ENCODE measurements around the gene ST3GAL4. TPM values are rescaled to one million over a fixed set of nuclear protein-coding genes. Genes with fewer than 3 reads are reported as not detected.
"Not testable (repeated sequence)": the region's sequence is repeated elsewhere in the genome, so short reads cannot be mapped to it uniquely, and the experiment has no call there.

ST3GAL4 gene
- total and polyA plus RNA-seq, 2 donors (not counting 1 experiment from before 2014, with no cell fraction given) = 1.1 to 1.9 TPM

DNA sequence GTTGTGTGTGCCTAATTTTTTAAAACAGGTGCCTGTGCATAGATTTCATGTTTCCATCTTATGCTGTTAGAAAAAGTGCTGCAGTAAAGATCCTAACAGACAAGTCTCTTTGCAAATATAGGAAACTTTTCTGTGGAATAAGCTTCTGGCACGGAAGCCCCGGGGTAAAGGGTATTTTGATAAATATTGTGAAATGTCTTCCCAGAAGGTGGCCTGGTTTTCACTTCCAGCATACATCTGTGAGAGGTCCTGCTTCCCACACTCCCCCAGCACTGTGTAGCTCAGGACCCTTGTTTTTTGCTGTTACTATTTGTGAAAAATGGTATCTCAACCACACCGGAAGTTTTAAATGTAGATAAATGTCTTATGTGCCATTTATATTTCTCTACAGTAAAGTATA lies 14.5 kb downstream of the ST3GAL4 start:
- H3K27ac Mint-ChIP-seq = no peak overlapping the region

DNA sequence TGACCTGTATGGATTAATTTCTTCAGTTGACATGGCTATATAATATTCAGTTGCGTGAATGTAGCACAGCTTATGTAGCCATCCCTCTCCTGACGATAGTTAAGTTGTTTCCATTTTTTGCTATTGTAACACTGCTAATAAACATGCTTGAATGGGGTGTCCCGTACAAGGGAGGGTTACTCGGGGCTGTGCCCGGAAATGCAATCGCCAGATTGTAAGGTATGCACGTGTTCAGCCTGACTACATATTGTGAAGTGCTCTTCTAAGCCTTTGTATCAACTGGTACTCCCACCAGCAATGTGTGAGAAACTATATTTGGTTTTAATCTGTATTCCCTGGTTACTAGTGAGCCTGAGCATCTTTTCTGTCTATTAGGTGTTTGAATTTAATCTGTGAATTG lies 16.1 kb downstream of the ST3GAL4 start:
- H3K9me3 Mint-ChIP-seq (ENCODE audit: insufficient read depth) = no peaks in the 10 kb centered on the region
- H3K27ac ChIP-seq (ENCODE audit: low read length in 2 of 2) = no peak overlapping the region
- no peak overlapping the region for H2AFZ ChIP-seq (ENCODE audit: insufficient read depth, low read depth, low read length, poor library complexity, severe bottlenecking)
- no peak overlapping the region for H3K9ac ChIP-seq (ENCODE audit: low read length)
- no peaks in the 10 kb centered on the region for H3K27me3 Mint-ChIP-seq
- TF ChIP-seq, protein P1, sequence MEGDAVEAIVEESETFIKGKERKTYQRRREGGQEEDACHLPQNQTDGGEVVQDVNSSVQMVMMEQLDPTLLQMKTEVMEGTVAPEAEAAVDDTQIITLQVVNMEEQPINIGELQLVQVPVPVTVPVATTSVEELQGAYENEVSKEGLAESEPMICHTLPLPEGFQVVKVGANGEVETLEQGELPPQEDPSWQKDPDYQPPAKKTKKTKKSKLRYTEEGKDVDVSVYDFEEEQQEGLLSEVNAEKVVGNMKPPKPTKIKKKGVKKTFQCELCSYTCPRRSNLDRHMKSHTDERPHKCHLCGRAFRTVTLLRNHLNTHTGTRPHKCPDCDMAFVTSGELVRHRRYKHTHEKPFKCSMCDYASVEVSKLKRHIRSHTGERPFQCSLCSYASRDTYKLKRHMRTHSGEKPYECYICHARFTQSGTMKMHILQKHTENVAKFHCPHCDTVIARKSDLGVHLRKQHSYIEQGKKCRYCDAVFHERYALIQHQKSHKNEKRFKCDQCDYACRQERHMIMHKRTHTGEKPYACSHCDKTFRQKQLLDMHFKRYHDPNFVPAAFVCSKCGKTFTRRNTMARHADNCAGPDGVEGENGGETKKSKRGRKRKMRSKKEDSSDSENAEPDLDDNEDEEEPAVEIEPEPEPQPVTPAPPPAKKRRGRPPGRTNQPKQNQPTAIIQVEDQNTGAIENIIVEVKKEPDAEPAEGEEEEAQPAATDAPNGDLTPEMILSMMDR (IDR thresholded peaks at IDR 0.05) = no peak
- TF ChIP-seq EZH2 (IDR thresholded peaks at IDR 0.05; ENCODE audit: borderline replicate concordance, insufficient read depth, low read depth, low read length, poor library complexity, severe bottlenecking) = no peak
- 100% methylated on average over 2 of the region's 7 CpGs for WGBS (ENCODE audit: insufficient coverage)
- H4K20me1 ChIP-seq (ENCODE audit: control insufficient read depth, insufficient read depth, low read length, poor library complexity, severe bottlenecking) = no peaks in the 10 kb centered on the region
- no peak for ATAC-seq (ENCODE audit: low read depth)
- H3K4me3 ChIP-seq (ENCODE audit: control extremely low read depth in 1 of 5, extremely low read depth in 1 of 5, insufficient read depth in 1 of 5, low read depth in 2 of 5, low read length in 4 of 5) = no peak overlapping the region
- H3K4me1 ChIP-seq (ENCODE audit: control insufficient read depth in 2 of 2, insufficient read depth in 2 of 2, low read length in 2 of 2) = no peaks in the 10 kb centered on the region
- no peaks in the 10 kb centered on the region for H3K9me3 ChIP-seq (ENCODE audit: control extremely low read depth in 1 of 3, control insufficient read depth in 2 of 3, insufficient read depth in 1 of 3, low read length in 2 of 3)
- H3K4me3 Mint-ChIP-seq = no peak overlapping the region
- H3K4me2 ChIP-seq (replicated peaks; ENCODE audit: low read depth, low read length, poor library complexity, severe bottlenecking) = no peak overlapping the region
- intact Hi-C loops (cut with micrococcal nuclease) = no loop called here
- H3K79me2 ChIP-seq (ENCODE audit: control insufficient read depth, insufficient read depth, low read length) = no peaks in the 10 kb centered on the region
- no peaks in the 10 kb centered on the region for H3K4me1 Mint-ChIP-seq
- H3K27me3 ChIP-seq (replicated peaks in 1 of 4; ENCODE audit: control extremely low read depth in 1 of 4, control insufficient read depth in 3 of 4, insufficient read depth in 4 of 4, low read length in 3 of 4) = no peaks in the 10 kb centered on the region
- no peak for DNase-seq
- ChIA-PET POLR2A (no interaction called here), CTCF (no interaction called here)
- H3K36me3 ChIP-seq (replicated peaks in 1 of 2; ENCODE audit: control extremely low read depth in 1 of 2, control insufficient read depth in 1 of 2, extremely low read depth in 1 of 2, insufficient read depth in 2 of 2, low read length in 1 of 2) = no peaks in the 10 kb centered on the region
- H3K27ac Mint-ChIP-seq = no peak overlapping the region

More for the DNA sequence above, 14.5 kb downstream of the ST3GAL4 start:
- WGBS (ENCODE audit: insufficient coverage) = 100% methylated on average over 2 of the region's 3 CpGs
- POLR2A ChIA-PET = no interaction called here
- peaks cover 0 to 4% (median 0%) of the 10 kb centered on the region in 4 experiments for H3K27me3 ChIP-seq (replicated peaks in 1 of 4; ENCODE audit: control extremely low read depth in 1 of 4, control insufficient read depth in 3 of 4, insufficient read depth in 4 of 4, low read length in 3 of 4)
- DNase-seq (no peak), ATAC-seq (ENCODE audit: low read depth) (no peak)
- Mint-ChIP-seq H3K9me3 (ENCODE audit: insufficient read depth) (no peaks in the 10 kb centered on the region), H3K27me3 (no peaks in the 10 kb centered on the region), H3K4me3 (no peak overlapping the region), H3K4me1 (no peaks in the 10 kb centered on the region)
- no peaks in the 10 kb centered on the region for H3K36me3 ChIP-seq (replicated peaks in 1 of 2; ENCODE audit: control extremely low read depth in 1 of 2, control insufficient read depth in 1 of 2, extremely low read depth in 1 of 2, insufficient read depth in 2 of 2, low read length in 1 of 2)
- H3K79me2 ChIP-seq (ENCODE audit: control insufficient read depth, insufficient read depth, low read length) = no peaks in the 10 kb centered on the region
- H4K20me1 ChIP-seq (ENCODE audit: control insufficient read depth, insufficient read depth, low read length, poor library complexity, severe bottlenecking) = no peaks in the 10 kb centered on the region
- H3K9me3 ChIP-seq (ENCODE audit: control extremely low read depth in 1 of 3, control insufficient read depth in 2 of 3, insufficient read depth in 1 of 3, low read length in 2 of 3) = no peaks in the 10 kb centered on the region
- no peaks in the 10 kb centered on the region for H3K4me1 ChIP-seq (ENCODE audit: control insufficient read depth in 2 of 2, insufficient read depth in 2 of 2, low read length in 2 of 2)
- intact Hi-C loops (cut with micrococcal nuclease) = no loop called here
- no peak overlapping the region for H2AFZ ChIP-seq (ENCODE audit: insufficient read depth, low read depth, low read length, poor library complexity, severe bottlenecking)
- TF ChIP-seq EZH2 (IDR thresholded peaks at IDR 0.05; ENCODE audit: borderline replicate concordance, insufficient read depth, low read depth, low read length, poor library complexity, severe bottlenecking) = no peak
- TF ChIP-seq, protein P1 (IDR thresholded peaks at IDR 0.05) = no peak
- no peak overlapping the region for H3K4me3 ChIP-seq (ENCODE audit: control extremely low read depth in 1 of 5, extremely low read depth in 1 of 5, insufficient read depth in 1 of 5, low read depth in 2 of 5, low read length in 4 of 5)
- no peak overlapping the region for H3K27ac ChIP-seq (ENCODE audit: low read length in 2 of 2)
- no peak overlapping the region for H3K4me2 ChIP-seq (replicated peaks; ENCODE audit: low read depth, low read length, poor library complexity, severe bottlenecking)
- H3K9ac ChIP-seq (ENCODE audit: low read length) = no peak overlapping the region
- CTCF ChIA-PET = interaction anchor here (0.6 kb wide), 2 partner anchors 54 to 112 kb away, joined by 3 read pairs; no protein-coding TSS in a partner anchor

DNA sequence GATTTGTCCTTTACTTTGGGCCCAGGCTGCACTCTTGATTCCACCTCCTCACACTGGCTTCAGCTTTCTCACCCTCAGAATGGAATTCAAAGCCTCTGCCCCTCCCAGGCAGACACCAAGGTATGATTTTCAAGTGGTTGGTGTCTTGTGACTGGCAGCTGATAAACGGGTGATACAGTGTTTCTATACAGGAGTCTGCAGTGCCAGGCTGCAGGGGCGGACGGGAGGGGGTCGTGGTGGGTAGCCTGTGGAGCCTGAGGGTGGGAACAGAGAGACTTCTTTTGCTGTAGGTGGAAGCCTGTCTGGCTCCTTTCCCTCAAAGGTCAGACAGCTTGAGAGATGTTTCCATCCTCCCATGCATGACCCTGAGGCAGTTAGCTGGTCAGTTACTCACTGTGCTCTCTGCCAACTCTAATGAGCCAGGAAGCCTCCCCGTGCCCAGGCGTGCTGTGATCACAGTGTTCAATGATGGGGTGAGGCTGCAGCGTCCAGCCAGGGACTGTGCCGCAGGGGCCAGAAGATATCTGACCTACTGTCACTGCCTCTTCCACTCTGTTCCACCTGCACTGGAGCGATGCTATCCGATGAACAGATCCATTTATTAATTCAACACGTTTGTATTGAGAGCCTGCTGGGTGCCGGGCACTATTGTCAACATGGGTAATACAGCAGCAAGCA lies 18.0 kb downstream of the ST3GAL4 start:
- H3K27ac Mint-ChIP-seq; POLR2A ChIA-PET; H3K4me1 Mint-ChIP-seq; H3K27me3 Mint-ChIP-seq; H3K36me3 ChIP-seq (replicated peaks in 1 of 2; ENCODE audit: control extremely low read depth in 1 of 2, control insufficient read depth in 1 of 2, extremely low read depth in 1 of 2, insufficient read depth in 2 of 2, low read length in 1 of 2); H3K9ac ChIP-seq (ENCODE audit: low read length); H3K4me2 ChIP-seq (replicated peaks; ENCODE audit: low read depth, low read length, poor library complexity, severe bottlenecking); H3K9me3 Mint-ChIP-seq (ENCODE audit: insufficient read depth); H3K27ac ChIP-seq (ENCODE audit: low read length in 2 of 2); H3K4me3 Mint-ChIP-seq; ATAC-seq (ENCODE audit: low read depth); CTCF ChIA-PET; H3K9me3 ChIP-seq (ENCODE audit: control extremely low read depth in 1 of 3, control insufficient read depth in 2 of 3, insufficient read depth in 1 of 3, low read length in 2 of 3); H4K20me1 ChIP-seq (ENCODE audit: control insufficient read depth, insufficient read depth, low read length, poor library complexity, severe bottlenecking); H3K27me3 ChIP-seq (replicated peaks in 1 of 4; ENCODE audit: control extremely low read depth in 1 of 4, control insufficient read depth in 3 of 4, insufficient read depth in 4 of 4, low read length in 3 of 4); H2AFZ ChIP-seq (ENCODE audit: insufficient read depth, low read depth, low read length, poor library complexity, severe bottlenecking); H3K4me1 ChIP-seq (ENCODE audit: control insufficient read depth in 2 of 2, insufficient read depth in 2 of 2, low read length in 2 of 2); intact Hi-C loops (cut with micrococcal nuclease); H3K4me3 ChIP-seq (ENCODE audit: control extremely low read depth in 1 of 5, extremely low read depth in 1 of 5, insufficient read depth in 1 of 5, low read depth in 2 of 5, low read length in 4 of 5); DNase-seq; H3K79me2 ChIP-seq (ENCODE audit: control insufficient read depth, insufficient read depth, low read length): not testable (repeated sequence)
- WGBS (ENCODE audit: insufficient coverage) = 87% methylated on average over 7 of the region's 12 CpGs
